IMR-90 (cell line): ENCODE results near the gene PRELID3B. TPM values are rescaled to one million over a fixed set of nuclear protein-coding genes. Genes with fewer than 3 reads are reported as not detected.

Experiments used
- ATAC-seq: fragments of 200-7000 bp; cut with Tn5 transposase; 2 replicates; pipeline ENCODE4 v1.9.1; 2020; ENCODE audit warnings: low read depth, mild to moderate bottlenecking, moderate library complexity
- BruUV-seq: library from RNA; stranded (reverse); fragments of 400-500 nt; replicated peaks from 2 replicates; lab custom pipeline; 2021; lab: Mats Ljungman, UMichigan
- CTCF ChIA-PET: fragments of 300-600 bp; formaldehyde crosslinking; extraction: SDS; loops from one replicate; lab custom pipeline; 2021; ENCODE audit warnings: antibody characterized with exemption; lab: Yijun Ruan, JAX
- POLR2A ChIA-PET: fragments of 300-600 bp; sonication (Branson Sonifier 250); formaldehyde crosslinking; loops from one replicate; lab custom pipeline; 2022; ENCODE audit warnings: antibody characterized with exemption; ENCODE audit not compliant: unreplicated experiment; lab: Charles Lee
- DNase-seq: peaks from one replicate; pipeline ENCODE4 v3.0.0; 2013
- H2AFZ ChIP-seq: replicated peaks from 2 replicates; pipeline ENCODE3; 2013; ENCODE audit warnings: low read length, mild to moderate bottlenecking; ENCODE audit not compliant: poor library complexity
- H2AK5ac ChIP-seq: 2 replicates; pipeline ENCODE4 v1.6.1; 2013; ENCODE audit warnings: low read depth, low read length, inconsistent platforms
- H2AK9ac ChIP-seq: replicated peaks from 2 replicates; pipeline ENCODE3; 2013; ENCODE audit warnings: mild to moderate bottlenecking, low read depth, low read length, moderate library complexity; ENCODE audit not compliant: poor library complexity
- H2BK120ac ChIP-seq: 2 replicates; pipeline ENCODE4 v1.6.1; 2013; ENCODE audit warnings: low read depth, low read length, inconsistent platforms
- H2BK15ac ChIP-seq: 3 replicates; pipeline ENCODE4 v1.6.1; 2013; ENCODE audit warnings: low read depth, low read length, inconsistent platforms
- H2BK20ac ChIP-seq: 2 replicates; pipeline ENCODE4 v1.6.1; 2013; ENCODE audit warnings: low read depth, mild to moderate bottlenecking, inconsistent platforms, low read length, moderate library complexity
- H2BK5ac ChIP-seq: 2 replicates; pipeline ENCODE4 v1.6.1; 2013; ENCODE audit warnings: mild to moderate bottlenecking, low read depth, low read length, inconsistent platforms; ENCODE audit not compliant: poor library complexity, severe bottlenecking
- H3K14ac ChIP-seq: replicated peaks from 2 replicates; pipeline ENCODE4 v1.6.1; 2013; ENCODE audit warnings: low read depth, low read length, inconsistent platforms
- H3K18ac ChIP-seq: 2 replicates; pipeline ENCODE4 v1.6.1; 2013; ENCODE audit warnings: low read depth, low read length, control low read depth
- H3K23ac ChIP-seq: 2 replicates; pipeline ENCODE4 v1.6.1; 2013; ENCODE audit warnings: low read depth, low read length, inconsistent platforms
- H3K27ac ChIP-seq: 2 replicates; pipeline ENCODE4 v1.5.1; 2013; ENCODE audit warnings: mild to moderate bottlenecking, control low read depth, low read length; ENCODE audit not compliant: insufficient read depth
- H3K27me3 ChIP-seq: 2 replicates; pipeline ENCODE4 v1.6.1; 2013; ENCODE audit warnings: low read length; ENCODE audit not compliant: control insufficient read depth, insufficient read depth
- H3K36me3 ChIP-seq: 2 replicates; pipeline ENCODE4 v1.6.1; 2013; ENCODE audit warnings: low read length, mixed read lengths; ENCODE audit not compliant: control insufficient read depth, insufficient read depth
- H3K4ac ChIP-seq: 2 replicates; pipeline ENCODE4 v1.6.1; 2013; ENCODE audit warnings: low read depth, low read length, inconsistent platforms
- H3K4me1 ChIP-seq: 2 replicates; pipeline ENCODE4 v1.6.1; 2013; ENCODE audit warnings: low read length, mixed read lengths; ENCODE audit not compliant: control insufficient read depth, insufficient read depth
- H3K4me2 ChIP-seq: 2 replicates; pipeline ENCODE4 v1.6.1; 2013; ENCODE audit warnings: low read depth, mild to moderate bottlenecking, control low read depth, low read length, moderate library complexity
- H3K4me3 ChIP-seq: 2 replicates; pipeline ENCODE4 v1.5.1; 2013; ENCODE audit warnings: low read depth, mild to moderate bottlenecking, control low read depth, low read length, moderate library complexity; ENCODE audit not compliant: insufficient read depth
- H3K56ac ChIP-seq: 2 replicates; pipeline ENCODE4 v1.6.1; 2013; ENCODE audit warnings: low read length, inconsistent platforms; ENCODE audit not compliant: insufficient read depth; ENCODE audit errors: extremely low read depth
- H3K79me1 ChIP-seq, 2 experiments: 2 replicates each; pipeline ENCODE4 v1.6.1; 2013; ENCODE audit warnings: low read length in 2 of 2, inconsistent platforms in 1 of 2, low read depth in 1 of 2
- H3K9ac ChIP-seq: 2 replicates; pipeline ENCODE4 v1.6.1; 2013; ENCODE audit warnings: low read depth, low read length, control low read depth
- H3K9me1 ChIP-seq: 2 replicates; pipeline ENCODE4 v1.6.1; 2013; ENCODE audit warnings: low read length, inconsistent platforms; ENCODE audit not compliant: insufficient read depth
- H3K9me3 ChIP-seq: 2 replicates; pipeline ENCODE4 v1.6.1; 2013; ENCODE audit warnings: low read length; ENCODE audit not compliant: control insufficient read depth, insufficient read depth
- H4K20me1 ChIP-seq: 2 replicates; pipeline ENCODE4 v1.6.1; 2013; ENCODE audit warnings: low read length, inconsistent platforms; ENCODE audit not compliant: insufficient read depth
- H4K5ac ChIP-seq: 2 replicates; pipeline ENCODE4 v1.6.1; 2013; ENCODE audit warnings: mild to moderate bottlenecking, low read depth, low read length, control low read depth
- H4K8ac ChIP-seq, 2 experiments: 2 replicates each; pipeline ENCODE4 v1.6.1; 2013; ENCODE audit warnings: low read depth in 2 of 2, low read length in 2 of 2, control low read depth in 1 of 2, inconsistent platforms in 1 of 2
- H4K91ac ChIP-seq: 2 replicates; pipeline ENCODE4 v1.6.1; 2013; ENCODE audit warnings: low read depth, low read length, inconsistent platforms; ENCODE audit not compliant: insufficient read depth
- CTCF ChIP-seq: conservative IDR thresholded peaks from 2 replicates; pipeline ENCODE4 v1.5.1; 2012; ENCODE audit warnings: mild to moderate bottlenecking, low read depth, low read length, improper control_type of control experiment
- NFE2L2 ChIP-seq: fragments of 150-350 bp; IDR thresholded peaks from 2 replicates; pipeline ENCODE4 v1.6.1; 2016; ENCODE audit warnings: low read depth, mild to moderate bottlenecking, low read length
- RAD21 ChIP-seq: IDR thresholded peaks from 2 replicates; pipeline ENCODE4 v1.6.1; 2012; ENCODE audit warnings: low read length, improper control_type of control experiment
- SMC3 ChIP-seq: fragments of 150-350 bp; IDR thresholded peaks from 2 replicates; pipeline ENCODE4 v1.6.1; 2016; ENCODE audit warnings: low read depth, mild to moderate bottlenecking, antibody characterized with exemption, low read length, moderate library complexity
- WGBS, 2 experiments: methylation state at CpG; one replicate each; pipeline versions ENCODE4 v1.1.5 to v1.1.7; 2013; ENCODE audit warnings: missing lambda C conversion rate in 2 of 2; ENCODE audit not compliant: insufficient read length in 1 of 2; ENCODE audit errors: extremely low coverage in 2 of 2; 5-methylcytosine and 5-hydroxymethylcytosine counted together
- dilution Hi-C: fragments of 300-500 bp; cut with HindIII; formaldehyde crosslinking; loops from one replicate; pipeline ENCODE4 v1.14.3; 2018; ENCODE audit warnings: low sequenced_read_pairs; ENCODE audit not compliant: unreplicated experiment
- in situ Hi-C: fragments of 300-500 bp; cut with MboI; formaldehyde crosslinking; loops from 3 replicates; pipeline ENCODE4 v1.14.3; 2019; ENCODE audit warnings: low sequenced_read_pairs, inconsistent platforms, mixed read lengths
- intact Hi-C: fragments of 100-400 bp; cut with micrococcal nuclease; formaldehyde crosslinking; loops from 2 replicates; pipeline ENCODE4 v1.10.0; 2022
- polyA plus RNA-seq, 3 experiments: library from polyadenylated mRNA; depleted of rRNA; stranded (reverse); fragments of >200 nt; gene quantifications; 2 replicates each; pipeline ENCODE4 v1.2.3, GENCODE V29; 2012; ENCODE audit warnings: low replicate concordance in 1 of 3
- total RNA-seq: library from RNA; depleted of rRNA; stranded (reverse); fragments of >200 nt; gene quantifications from 2 replicates; pipeline ENCODE4 v1.2.3, GENCODE V29; 2012

Gene PRELID3B
- total and polyA plus RNA-seq, 2 of the 4 experiments (the other 2 are of a cell fraction), result 24.8 to 41.9 TPM

DNA sequence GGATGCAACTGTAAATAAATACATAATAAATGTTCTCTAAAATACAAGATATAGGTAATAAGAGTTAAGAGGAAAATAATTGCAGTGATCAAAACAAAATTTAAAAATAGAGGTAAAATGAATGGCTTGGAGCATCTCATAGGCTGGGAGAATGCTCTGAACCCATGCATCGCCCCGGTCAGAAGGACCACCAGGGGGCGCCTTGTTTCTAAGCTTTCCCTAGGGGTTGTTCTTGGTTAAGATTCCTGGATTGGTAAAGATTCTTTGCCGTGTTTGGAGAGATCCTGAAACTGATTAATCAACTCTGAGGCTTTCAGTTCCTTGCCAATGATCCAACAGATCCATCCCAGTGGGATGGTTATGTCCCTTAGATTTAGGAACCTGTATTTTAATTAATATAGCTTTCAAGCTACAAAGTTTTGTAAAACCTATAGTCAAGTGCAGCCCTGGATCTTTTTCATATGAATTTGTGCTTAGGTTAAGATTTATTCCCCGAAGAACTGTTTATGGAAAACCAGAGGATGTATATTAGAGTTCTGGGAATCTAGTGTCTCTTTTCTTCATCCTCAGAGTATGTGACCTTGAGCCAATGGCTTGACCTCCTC lies 45.3 kb upstream of the PRELID3B start:
- ATAC-seq, result peak; percentile 73
- Histone ChIP-seq H4K91ac (no peak overlapping the region), H3K9me3 (no peaks in the 10 kb centered on the region), H2BK20ac (no peak overlapping the region), H3K79me1 (no peaks in the 10 kb centered on the region), H2BK5ac (no peak overlapping the region), H2BK120ac (no peak overlapping the region), H3K4me3 (no peak overlapping the region), H2BK15ac (no peak overlapping the region; the same call in 2 of the 3 replicates), H4K20me1 (no peaks in the 10 kb centered on the region), H2AFZ (no peak overlapping the region), H3K36me3 (no peaks in the 10 kb centered on the region), H3K14ac (no peak overlapping the region), H3K9me1 (peaks cover 5% of the 10 kb centered on the region; the same call in 1 of the 2 replicates), H3K27me3 (peaks cover 10% of the 10 kb centered on the region), H3K56ac (no peak overlapping the region), H2AK5ac (no peak overlapping the region), H4K8ac (no peak overlapping the region), H2AK9ac (no peak overlapping the region), H3K18ac (no peak overlapping the region), H3K23ac (no peak overlapping the region), H4K5ac (no peak overlapping the region), H3K4ac (no peak overlapping the region), H3K4me2 (no peak overlapping the region), H3K4me1 (peaks cover 2% of the 10 kb centered on the region; the same call in 1 of the 2 replicates), H3K9ac (no peak overlapping the region), H3K27ac (no peak overlapping the region)
- DNase-seq, result peak; percentile 47
- TF ChIP-seq NFE2L2 (no peak), SMC3 (peak; percentile 60), RAD21 (peak; percentile 56), CTCF (peak; percentile 70)
- BruUV-seq, result no TSS peak
- intact Hi-C loops, result loop anchor here (2.0 to 10.0 kb wide), 4 partner anchors 135 to 407 kb away; no protein-coding TSS in a partner anchor
- WGBS, 2 experiments, result no CpG with 5 or more reads among the region's 5 CpGs
- dilution Hi-C loops, result no loop called here
- in situ Hi-C loops, result no loop called here
- ChIA-PET CTCF (interaction anchor here (0.6 to 1.5 kb wide), 9 partner anchors 12 to 80 kb away, joined by 3 to 8 read pairs (median 4); no protein-coding TSS in a partner anchor), POLR2A (no interaction called here)
